Left colon (tissue), 2 donors: ENCODE measurements around the gene MYL4. TPM values are rescaled to one million over a fixed set of nuclear protein-coding genes. Genes with fewer than 3 reads are reported as not detected.
"Not testable (repeated sequence)": the region's sequence is repeated elsewhere in the genome, so short reads cannot be mapped to it uniquely, and the experiment has no call there.

Experiments
- ATAC-seq: fragments of 200-7000 bp; cut with Tn5 transposase; one replicate; pipeline ENCODE4 v1.9.1; 2020; ENCODE audit warnings: mild to moderate bottlenecking, moderate library complexity
- DNase-seq, 2 donors: peaks; one replicate each; pipeline ENCODE4 v3.0.0-alpha.2; 2020
- intact Hi-C, 2 donors: fragments of 100-400 bp; cut with DNase I in 1 of 2; cut with micrococcal nuclease in 1 of 2; formaldehyde crosslinking; loops; one replicate each; pipeline versions ENCODE4 v1.11.2 to v1.14.0; 2022; cut with DNase I, micrococcal nuclease
- total RNA-seq, 2 donors: library from RNA; stranded (reverse); fragmentation: NEBNext Ultra II Directional; extraction: Animal tissue kit (Norgen Biotek cat#: 25700); gene quantifications; one replicate each; pipeline ENCODE4 v1.2.1, GENCODE V29; 2021
- donor health status: DM: no; HTN: no; CAD: no.
- donor health status: DM: yes; HTN: yes; CAD: no.

The MYL4 gene
- total RNA-seq, 2 donors from 2014 or later: not detected

DNA sequence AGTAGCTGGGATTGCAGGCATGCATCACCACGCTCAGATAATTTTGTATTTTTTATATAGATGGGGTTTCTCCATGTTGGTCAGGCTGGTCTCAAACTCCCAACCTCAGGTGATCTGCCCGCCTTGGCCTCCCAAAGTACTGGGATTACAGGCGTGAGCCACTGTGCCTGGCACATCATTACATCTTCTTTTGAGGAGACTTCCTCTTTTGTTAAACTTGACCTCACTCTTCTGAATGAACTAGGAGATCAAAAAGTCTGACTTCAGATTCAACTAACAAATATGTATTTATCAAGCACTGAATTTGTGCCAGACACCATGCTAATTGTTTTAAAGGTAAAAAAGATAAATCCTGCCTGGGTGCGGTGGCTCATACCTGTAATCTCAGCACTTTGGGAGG, 7.7 kb downstream of the MYL4 start:
- intact Hi-C loops, DNase-seq, ATAC-seq: not testable (repeated sequence)

GRCh38 chr17:47217279-47217678, 8.1 kb downstream of the MYL4 start:
- intact Hi-C loops, DNase-seq: not testable (repeated sequence)
- ATAC-seq: peak; percentile 57

GRCh38 chr17:47218896-47219430, 9.8 kb downstream of the MYL4 start:
- DNase-seq (no peak), ATAC-seq (no peak)
- intact Hi-C loops: no loop called here

GRCh38 chr17:47219621-47220475, 10.7 kb downstream of the MYL4 start:
- DNase-seq (no peak), ATAC-seq (no peak)
- intact Hi-C loops: loop anchor here in 1 of 2 donors (10.0 kb wide), 1 partner anchor 95 kb away; no protein-coding TSS in a partner anchor

- intact Hi-C loops: loop anchor here in 1 of 2 donors (10.0 kb wide), 1 partner anchor 94 kb away; no protein-coding TSS in a partner anchor
- no peak for DNase-seq
- ATAC-seq: no peak
Measured at GRCh38 chr17:47220531-47220999, 11.4 kb downstream of the MYL4 start.

DNA sequence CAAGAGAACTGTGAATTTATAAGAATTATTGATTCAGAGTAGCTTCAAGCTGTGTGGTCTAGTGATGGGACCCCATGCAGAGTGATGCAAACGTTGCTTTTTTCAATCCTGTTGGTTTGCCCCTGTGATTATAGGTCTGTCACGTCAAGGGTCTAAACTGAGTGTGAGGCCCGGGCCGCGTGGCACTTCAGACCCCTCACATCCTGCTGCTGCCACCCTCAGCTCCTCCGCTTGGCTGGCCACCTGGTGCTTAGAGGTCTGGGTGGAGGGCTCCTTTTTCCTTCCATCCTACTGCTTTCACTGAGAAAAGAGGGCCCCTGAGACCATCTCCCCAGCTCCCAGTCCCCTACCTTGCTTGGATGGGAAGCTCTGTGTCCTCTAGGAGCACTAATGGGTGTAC, 12.0 kb downstream of the MYL4 start:
- intact Hi-C loops: loop anchor here in 1 of 2 donors (10.0 kb wide), 1 partner anchor 94 kb away; no protein-coding TSS in a partner anchor
- no peak for ATAC-seq
- DNase-seq: no peak

GRCh38 chr17:47222047-47222446, 12.9 kb downstream of the MYL4 start:
- intact Hi-C loops: loop anchor here in 1 of 2 donors (10.0 kb wide), 1 partner anchor 93 kb away; no protein-coding TSS in a partner anchor
- DNase-seq (no peak), ATAC-seq (peak; percentile 72)

DNA sequence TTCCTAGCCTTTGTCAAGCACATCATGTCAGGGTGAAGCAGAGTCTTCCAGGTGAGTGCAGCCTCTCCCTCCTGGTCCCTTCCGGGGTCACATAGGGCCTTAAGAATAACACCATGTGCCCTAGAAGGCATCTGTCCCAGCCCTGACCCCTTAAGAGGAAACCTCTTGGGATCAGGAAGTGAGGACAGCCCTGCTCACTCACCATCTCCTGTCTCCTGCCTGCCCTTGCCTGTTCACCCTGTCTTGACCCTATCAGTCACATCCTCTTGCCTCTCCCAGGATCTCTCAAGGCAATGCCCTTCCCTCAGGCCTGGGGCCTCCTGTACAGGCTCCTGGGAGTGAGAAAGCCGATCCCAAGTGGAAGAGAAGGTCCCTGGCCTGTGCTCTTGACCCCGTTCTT, 13.9 kb downstream of the MYL4 start:
- DNase-seq (no peak), ATAC-seq (no peak)
- intact Hi-C loops: loop anchor here in 1 of 2 donors (10.0 kb wide), 1 partner anchor 92 kb away; no protein-coding TSS in a partner anchor

DNA sequence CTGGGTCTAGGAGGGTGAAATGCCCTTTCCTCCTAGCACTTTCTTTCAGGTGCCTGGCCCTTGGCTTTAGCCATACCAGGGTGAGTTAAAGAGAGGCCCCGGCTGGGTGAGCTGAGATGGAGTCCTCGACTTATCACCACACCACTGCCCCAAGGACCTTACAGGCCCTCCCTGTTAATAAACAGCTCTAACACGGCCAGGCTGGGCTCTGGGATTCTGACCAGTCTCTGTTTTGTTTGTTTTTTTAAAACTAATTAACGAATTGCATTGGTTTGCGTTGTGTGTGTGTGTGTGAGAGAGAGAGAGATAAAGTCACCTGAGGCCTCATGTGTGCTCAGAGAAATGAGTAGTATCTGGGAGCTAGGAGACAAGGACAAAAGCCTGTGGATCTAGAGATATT, 14.3 kb downstream of the MYL4 start:
- intact Hi-C loops: loop anchor here in 1 of 2 donors (10.0 kb wide), 1 partner anchor 91 kb away; no protein-coding TSS in a partner anchor
- ATAC-seq: no peak
- no peak for DNase-seq

GRCh38 chr17:47224077-47224476, 14.9 kb downstream of the MYL4 start:
- DNase-seq, ATAC-seq: not testable (repeated sequence)
- intact Hi-C loops: loop anchor here in 1 of 2 donors (10.0 kb wide), 1 partner anchor 91 kb away; no protein-coding TSS in a partner anchor

- intact Hi-C loops: loop anchor here in 1 of 2 donors (10.0 kb wide), 1 partner anchor 90 kb away; no protein-coding TSS in a partner anchor
- no peak for ATAC-seq
- no peak for DNase-seq
Measured at GRCh38 chr17:47224966-47225365, 15.8 kb downstream of the MYL4 start.

DNA sequence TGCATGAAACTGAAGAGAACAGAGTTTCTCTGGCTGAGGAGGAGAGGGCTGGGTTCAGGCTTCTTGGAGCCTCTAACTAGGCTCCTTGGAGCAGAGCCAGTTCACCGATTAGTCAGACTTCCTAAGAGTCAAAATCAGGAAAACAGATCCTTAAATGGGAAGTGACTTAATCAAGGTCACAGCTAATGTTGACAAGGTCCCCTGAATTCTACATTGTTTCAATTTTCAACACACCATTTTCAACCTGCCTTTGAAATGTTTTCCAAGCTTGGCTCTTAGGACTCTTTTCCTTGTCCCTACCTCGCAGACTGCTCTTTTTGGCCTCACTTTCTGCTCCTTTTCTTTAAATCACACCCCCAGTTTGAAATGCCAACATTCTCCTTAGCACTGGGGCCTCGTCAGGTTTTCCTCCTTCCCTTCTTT, 16.3 kb downstream of the MYL4 start:
- DNase-seq: peak; percentile 50 to 56
- intact Hi-C loops: loop anchor here in 1 of 2 donors (10.0 kb wide), 1 partner anchor 89 kb away; no protein-coding TSS in a partner anchor
- ATAC-seq: peak; percentile 25

GRCh38 chr17:47225911-47226688, 17.0 kb downstream of the MYL4 start:
- intact Hi-C loops: loop anchor here in 1 of 2 donors (10.0 kb wide), 1 partner anchor 89 kb away; no protein-coding TSS in a partner anchor
- no peak for ATAC-seq

GRCh38 chr17:47227862-47228261, 18.7 kb downstream of the MYL4 start:
- intact Hi-C loops: loop anchor here in 1 of 2 donors (10.0 kb wide), 1 partner anchor 87 kb away; no protein-coding TSS in a partner anchor
- no peak for DNase-seq
- no peak for ATAC-seq

More at GRCh38 chr17:47225911-47226688, 17.0 kb downstream of the MYL4 start:
- DNase-seq: no peak

- intact Hi-C loops: loop anchor here (2.0 to 10.0 kb wide), 2 partner anchors 85 to 87 kb away; no protein-coding TSS in a partner anchor
Measured at GRCh38 chr17:47229535-47230443, 20.6 kb downstream of the MYL4 start.

DNA sequence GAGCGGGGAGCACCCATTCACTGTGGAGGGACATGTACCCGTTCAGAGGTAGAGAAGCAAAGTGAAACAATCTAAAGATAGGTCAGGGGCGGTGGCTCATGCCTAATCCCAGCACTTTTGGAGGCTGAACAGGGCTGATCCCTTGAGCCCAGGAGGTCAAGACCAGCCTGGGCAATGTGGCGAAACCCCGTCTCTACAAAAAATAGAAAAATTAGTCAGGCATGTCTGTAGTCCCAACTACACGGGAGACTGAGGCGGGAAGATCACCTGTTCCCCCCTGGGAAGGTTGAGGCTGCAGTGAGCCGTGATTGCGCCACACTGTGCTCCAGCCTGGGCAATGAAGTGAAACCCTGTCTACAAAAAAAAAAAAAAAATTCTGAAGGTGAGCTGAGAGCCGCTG, 21.7 kb downstream of the MYL4 start:
- intact Hi-C loops: loop anchor here in 1 of 2 donors (2.0 kb wide), 1 partner anchor 86 kb away; no protein-coding TSS in a partner anchor
- DNase-seq (no peak), ATAC-seq (no peak)

More at GRCh38 chr17:47229535-47230443, 20.6 kb downstream of the MYL4 start:
- ATAC-seq: peak; percentile 95
- DNase-seq: peak; percentile 80 to 83

- intact Hi-C loops: loop anchor here in 1 of 2 donors (2.0 kb wide), 1 partner anchor 85 kb away; no protein-coding TSS in a partner anchor
- DNase-seq: no peak
- no peak for ATAC-seq
Measured at GRCh38 chr17:47231334-47231733, 22.2 kb downstream of the MYL4 start.
